HG02943 (cell line): ENCODE measurements around the gene ZDHHC24.

ENCODE experiments used
- ATAC-seq: cut with Tn5 transposase; IDR thresholded peaks from one replicate; pipeline ENCODE4 v1.9.1; 2021; ENCODE audit warnings: mild to moderate bottlenecking, low read depth, moderate library complexity; ENCODE audit not compliant: unreplicated experiment

The ZDHHC24 gene

GRCh38 chr11:66475349-66476172 is 70.3 kb downstream of the ZDHHC24 start:
- no peak for ATAC-seq

GRCh38 chr11:66473608-66474515 is 72.0 kb downstream of the ZDHHC24 start:
- ATAC-seq: no peak

GRCh38 chr11:66473167-66473566 is 72.7 kb downstream of the ZDHHC24 start:
- ATAC-seq: no peak

- ATAC-seq: no peak
Observed at GRCh38 chr11:66472054-66472453, 73.8 kb downstream of the ZDHHC24 start.

- no peak for ATAC-seq
Observed at GRCh38 chr11:66471142-66471541, 74.7 kb downstream of the ZDHHC24 start.
